GM23338 (cell line): ENCODE results near the gene SLC66A2. TPM values are rescaled to one million over a fixed set of nuclear protein-coding genes. Genes with fewer than 3 reads are reported as not detected.

Experiments
- ATAC-seq: fragments of 200-7000 bp; cut with Tn5 transposase; 3 replicates; pipeline ENCODE4 v1.9.1; 2020
- DNase-seq: peaks from one replicate; pipeline ENCODE4 v3.0.0-alpha.2; 2015; ENCODE audit warnings: low spot score
- H2AFZ ChIP-seq: fragments of 200-600 bp; sonication (generic); 2 replicates; pipeline ENCODE4 v1.8.0; 2016; ENCODE audit warnings: antibody characterized with exemption, mild to moderate bottlenecking, moderate library complexity
- H3F3A ChIP-seq: fragments of 200-600 bp; sonication (generic); replicated peaks from 2 replicates; pipeline ENCODE4 v1.8.0; 2017; ENCODE audit warnings: antibody characterized with exemption, mixed run types, low read depth
- H3K27ac ChIP-seq: fragments of 200-600 bp; sonication (generic); 2 replicates; pipeline ENCODE4 v1.6.1; 2016; ENCODE audit warnings: low read depth
- H3K27me3 ChIP-seq: fragments of 200-600 bp; sonication (generic); 2 replicates; pipeline ENCODE4 v1.8.0; 2016; ENCODE audit warnings: mild to moderate bottlenecking, mixed run types, moderate library complexity; ENCODE audit not compliant: insufficient read depth
- H3K36me3 ChIP-seq: fragments of 200-600 bp; sonication (generic); 2 replicates; pipeline ENCODE4 v1.8.0; 2016; ENCODE audit warnings: mild to moderate bottlenecking; ENCODE audit not compliant: insufficient read depth
- H3K4me1 ChIP-seq: fragments of 200-600 bp; sonication (generic); 2 replicates; pipeline ENCODE4 v1.8.0; 2016; ENCODE audit warnings: mild to moderate bottlenecking, moderate library complexity; ENCODE audit not compliant: insufficient read depth
- H3K4me2 ChIP-seq: fragments of 200-600 bp; sonication (generic); 2 replicates; pipeline ENCODE4 v1.7.1; 2017; ENCODE audit warnings: mixed run types
- H3K4me3 ChIP-seq: fragments of 200-600 bp; sonication (generic); 2 replicates; pipeline ENCODE4 v1.6.1; 2016; ENCODE audit warnings: mixed run types
- H3K79me2 ChIP-seq: fragments of 200-600 bp; sonication (generic); replicated peaks from 2 replicates; pipeline ENCODE4 v1.8.0; 2017; ENCODE audit warnings: mild to moderate bottlenecking; ENCODE audit not compliant: insufficient read depth
- H3K9me2 ChIP-seq: fragments of 200-600 bp; sonication (generic); 2 replicates; pipeline ENCODE4 v1.8.0; 2017; ENCODE audit not compliant: insufficient read depth
- H4K20me1 ChIP-seq: fragments of 200-600 bp; sonication (generic); replicated peaks from 2 replicates; pipeline ENCODE4 v1.8.0; 2017; ENCODE audit warnings: mild to moderate bottlenecking; ENCODE audit not compliant: insufficient read depth
- H3K27ac Mint-ChIP-seq: 2 replicates; pipeline ENCODE4 v1.8.0; 2020; ENCODE audit warnings: inconsistent platforms, mild to moderate bottlenecking, moderate library complexity, mixed read lengths
- H3K27me3 Mint-ChIP-seq: 3 replicates; pipeline ENCODE4 v1.8.0; 2022; ENCODE audit warnings: low read depth, mild to moderate bottlenecking, moderate library complexity, mixed read lengths, inconsistent platforms; ENCODE audit not compliant: insufficient read depth, poor library complexity
- H3K36me3 Mint-ChIP-seq: 3 replicates; pipeline ENCODE4 v1.8.0; 2021; ENCODE audit warnings: low read depth, mild to moderate bottlenecking, inconsistent platforms, moderate library complexity, mixed read lengths
- H3K4me1 Mint-ChIP-seq: 3 replicates; pipeline ENCODE4 v1.8.0; 2020; ENCODE audit warnings: mild to moderate bottlenecking, inconsistent platforms, mixed read lengths
- H3K4me3 Mint-ChIP-seq: 3 replicates; pipeline ENCODE4 v1.8.0; 2021; ENCODE audit warnings: moderate library complexity, mild to moderate bottlenecking, inconsistent platforms, mixed read lengths
- H3K9me3 Mint-ChIP-seq: 3 replicates; pipeline ENCODE4 v1.8.0; 2020; ENCODE audit warnings: moderate library complexity, mild to moderate bottlenecking, inconsistent platforms, mixed read lengths
- EZH2 ChIP-seq: fragments of 200-600 bp; sonication (generic); IDR thresholded peaks from one replicate; pipeline ENCODE4 v1.8.0; 2017; ENCODE audit warnings: antibody characterized with exemption, mild to moderate bottlenecking, low read depth; ENCODE audit not compliant: unreplicated experiment
- EZH2phosphoT487 ChIP-seq: fragments of 200-600 bp; sonication (generic); IDR thresholded peaks from one replicate; pipeline ENCODE4 v1.8.1; 2018; ENCODE audit warnings: antibody characterized with exemption; ENCODE audit not compliant: unreplicated experiment
- JUNB ChIP-seq: IDR thresholded peaks from one replicate; pipeline ENCODE4 v1.6.1; 2016; ENCODE audit warnings: antibody characterized with exemption; ENCODE audit not compliant: unreplicated experiment
- NANOG ChIP-seq: IDR thresholded peaks from 2 replicates; pipeline ENCODE4 v1.6.1; 2016; ENCODE audit warnings: antibody characterized with exemption, borderline replicate concordance
- POLR2AphosphoS5 ChIP-seq: IDR thresholded peaks from 2 replicates; pipeline ENCODE4 v1.6.1; 2016; ENCODE audit warnings: antibody characterized with exemption, low read depth
- ZNF114 ChIP-seq: fragments of 250-450 bp; sonication (Bioruptor Pico); IDR thresholded peaks from 2 replicates; pipeline ENCODE4 v1.5.0; 2020; ENCODE audit warnings: mild to moderate bottlenecking, moderate library complexity
- ZNF331 ChIP-seq: fragments of 250-450 bp; sonication (Bioruptor Pico); IDR thresholded peaks from 2 replicates; pipeline ENCODE4 v1.5.0; 2020; ENCODE audit warnings: low read depth, mild to moderate bottlenecking, moderate library complexity
- polyA plus RNA-seq: library from polyadenylated mRNA; unstranded; fragments of >200 nt; fragmentation: Nextera tagmentation; extraction: Ambion mirVana; gene quantifications from 2 replicates; pipeline ENCODE4 v1.2.1, GENCODE V29; 2016
- total RNA-seq: library from RNA; depleted of rRNA; stranded (reverse); fragments of >200 nt; shearing (Covaris generic); gene quantifications from 2 replicates; pipeline ENCODE4 v1.2.3, GENCODE V29; 2014
- TF ChIP-seq, protein P1 (sequence below): IDR thresholded peaks from one replicate; pipeline ENCODE4 v1.6.1; 2018; ENCODE audit warnings: antibody characterized with exemption; ENCODE audit not compliant: unreplicated experiment
- TF ChIP-seq, protein P2 (sequence below): IDR thresholded peaks from 2 replicates; pipeline ENCODE4 v1.6.1; 2016; ENCODE audit warnings: antibody characterized with exemption
- TF ChIP-seq, protein P3 (sequence below), 2 experiments: fragments of 200-600 bp in 1 of 2; sonication (generic) in 1 of 2; conservative IDR thresholded peaks; 2 replicates each; pipeline versions ENCODE4 v1.5.1 to v1.6.1; 2016 to 2017; ENCODE audit warnings: antibody characterized with exemption in 2 of 2, low read depth in 2 of 2, mild to moderate bottlenecking in 2 of 2, moderate library complexity in 1 of 2

Gene SLC66A2
- total and polyA plus RNA-seq, 2 experiments from 2014 or later, result 4.0 to 18.1 TPM

DNA sequence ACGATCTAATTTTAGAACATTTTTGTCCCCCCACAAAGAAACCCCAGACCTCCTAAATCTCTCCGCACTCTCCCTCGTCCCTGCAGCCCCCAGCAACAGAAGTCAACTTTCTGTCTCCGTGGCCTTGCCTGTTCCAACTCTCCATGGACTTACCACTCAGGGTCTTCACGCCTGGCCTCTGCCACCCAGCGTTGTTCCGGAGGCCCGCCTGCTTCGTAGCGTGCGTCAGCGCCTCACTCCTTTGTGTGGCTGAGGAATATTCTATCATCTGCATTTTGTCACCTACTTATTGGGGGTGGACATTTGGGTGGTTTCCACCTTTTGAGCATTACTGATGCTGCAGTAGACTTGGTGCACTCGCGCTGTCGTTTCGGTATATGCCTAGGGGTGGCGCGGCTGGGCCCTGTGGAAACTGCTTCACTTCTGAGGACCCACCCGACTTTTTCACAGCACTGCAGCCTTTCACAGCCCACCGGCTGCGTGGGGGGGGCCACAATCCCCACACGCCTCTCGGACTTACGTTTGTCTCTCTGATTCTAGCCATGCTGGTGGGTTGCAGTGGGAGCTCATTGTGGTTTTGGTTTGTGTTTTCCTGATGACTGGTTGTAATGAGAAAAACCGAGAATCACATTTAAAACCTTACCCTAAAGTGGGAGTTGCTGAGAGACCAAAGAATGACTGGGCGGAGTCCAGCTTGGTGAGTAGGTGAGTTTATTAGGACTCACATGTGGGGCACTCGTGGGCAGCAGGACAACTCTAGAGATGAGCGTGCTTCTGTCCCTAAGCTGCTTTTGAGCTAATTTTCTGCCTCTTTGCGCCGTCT, 11.6 kb upstream of the SLC66A2 start:
- H3K27ac Mint-ChIP-seq, result no peak overlapping the region
- H2AFZ ChIP-seq, result no peak overlapping the region

DNA sequence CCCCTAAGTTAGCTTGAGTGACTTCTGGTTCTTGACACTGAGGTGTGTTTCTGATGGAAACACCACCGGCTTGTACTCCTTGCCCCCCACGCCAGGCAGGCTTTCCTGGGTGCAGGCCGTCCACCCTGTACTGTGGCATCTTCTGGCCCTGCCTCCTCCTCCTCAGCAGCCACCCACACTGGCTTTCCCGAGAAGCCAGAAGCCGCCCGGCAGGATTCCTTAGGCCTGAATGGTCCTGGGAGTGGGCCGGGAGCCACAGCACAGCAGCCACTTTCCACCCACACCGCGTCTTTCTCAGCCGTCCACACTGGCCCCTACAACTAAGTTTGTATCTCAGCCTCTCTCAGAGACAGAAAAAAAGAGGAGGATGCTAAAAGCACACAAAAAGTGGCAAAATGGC, 10.9 kb upstream of the SLC66A2 start:
- H3K4me2 ChIP-seq, result no peak overlapping the region
- no peaks in the 10 kb centered on the region for H3K36me3 ChIP-seq
- H3K9me2 ChIP-seq, result no peaks in the 10 kb centered on the region
- H3K27me3 ChIP-seq, result peaks cover 80% of the 10 kb centered on the region
- Mint-ChIP-seq H3K27me3 (peaks cover 65% of the 10 kb centered on the region), H3K27ac (no peak overlapping the region), H3K36me3 (no peaks in the 10 kb centered on the region), H3K4me3 (no peak overlapping the region), H3K4me1 (peaks cover 27% of the 10 kb centered on the region), H3K9me3 (no peaks in the 10 kb centered on the region; the same call in 1 of the 3 replicates)
- peaks cover 25% of the 10 kb centered on the region for H3K4me1 ChIP-seq
- no peak for DNase-seq
- no peak overlapping the region for H3K4me3 ChIP-seq
- TF ChIP-seq EZH2, result no peak
- TF ChIP-seq, protein P1, sequence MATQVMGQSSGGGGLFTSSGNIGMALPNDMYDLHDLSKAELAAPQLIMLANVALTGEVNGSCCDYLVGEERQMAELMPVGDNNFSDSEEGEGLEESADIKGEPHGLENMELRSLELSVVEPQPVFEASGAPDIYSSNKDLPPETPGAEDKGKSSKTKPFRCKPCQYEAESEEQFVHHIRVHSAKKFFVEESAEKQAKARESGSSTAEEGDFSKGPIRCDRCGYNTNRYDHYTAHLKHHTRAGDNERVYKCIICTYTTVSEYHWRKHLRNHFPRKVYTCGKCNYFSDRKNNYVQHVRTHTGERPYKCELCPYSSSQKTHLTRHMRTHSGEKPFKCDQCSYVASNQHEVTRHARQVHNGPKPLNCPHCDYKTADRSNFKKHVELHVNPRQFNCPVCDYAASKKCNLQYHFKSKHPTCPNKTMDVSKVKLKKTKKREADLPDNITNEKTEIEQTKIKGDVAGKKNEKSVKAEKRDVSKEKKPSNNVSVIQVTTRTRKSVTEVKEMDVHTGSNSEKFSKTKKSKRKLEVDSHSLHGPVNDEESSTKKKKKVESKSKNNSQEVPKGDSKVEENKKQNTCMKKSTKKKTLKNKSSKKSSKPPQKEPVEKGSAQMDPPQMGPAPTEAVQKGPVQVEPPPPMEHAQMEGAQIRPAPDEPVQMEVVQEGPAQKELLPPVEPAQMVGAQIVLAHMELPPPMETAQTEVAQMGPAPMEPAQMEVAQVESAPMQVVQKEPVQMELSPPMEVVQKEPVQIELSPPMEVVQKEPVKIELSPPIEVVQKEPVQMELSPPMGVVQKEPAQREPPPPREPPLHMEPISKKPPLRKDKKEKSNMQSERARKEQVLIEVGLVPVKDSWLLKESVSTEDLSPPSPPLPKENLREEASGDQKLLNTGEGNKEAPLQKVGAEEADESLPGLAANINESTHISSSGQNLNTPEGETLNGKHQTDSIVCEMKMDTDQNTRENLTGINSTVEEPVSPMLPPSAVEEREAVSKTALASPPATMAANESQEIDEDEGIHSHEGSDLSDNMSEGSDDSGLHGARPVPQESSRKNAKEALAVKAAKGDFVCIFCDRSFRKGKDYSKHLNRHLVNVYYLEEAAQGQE, result no peak
- TF ChIP-seq JUNB, result no peak
- TF ChIP-seq, protein P2, sequence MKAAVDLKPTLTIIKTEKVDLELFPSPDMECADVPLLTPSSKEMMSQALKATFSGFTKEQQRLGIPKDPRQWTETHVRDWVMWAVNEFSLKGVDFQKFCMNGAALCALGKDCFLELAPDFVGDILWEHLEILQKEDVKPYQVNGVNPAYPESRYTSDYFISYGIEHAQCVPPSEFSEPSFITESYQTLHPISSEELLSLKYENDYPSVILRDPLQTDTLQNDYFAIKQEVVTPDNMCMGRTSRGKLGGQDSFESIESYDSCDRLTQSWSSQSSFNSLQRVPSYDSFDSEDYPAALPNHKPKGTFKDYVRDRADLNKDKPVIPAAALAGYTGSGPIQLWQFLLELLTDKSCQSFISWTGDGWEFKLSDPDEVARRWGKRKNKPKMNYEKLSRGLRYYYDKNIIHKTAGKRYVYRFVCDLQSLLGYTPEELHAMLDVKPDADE, result no peak
- no peak for TF ChIP-seq NANOG
- TF ChIP-seq ZNF331 (CRISPR knock-in tag), result no peak
- TF ChIP-seq, protein P3, sequence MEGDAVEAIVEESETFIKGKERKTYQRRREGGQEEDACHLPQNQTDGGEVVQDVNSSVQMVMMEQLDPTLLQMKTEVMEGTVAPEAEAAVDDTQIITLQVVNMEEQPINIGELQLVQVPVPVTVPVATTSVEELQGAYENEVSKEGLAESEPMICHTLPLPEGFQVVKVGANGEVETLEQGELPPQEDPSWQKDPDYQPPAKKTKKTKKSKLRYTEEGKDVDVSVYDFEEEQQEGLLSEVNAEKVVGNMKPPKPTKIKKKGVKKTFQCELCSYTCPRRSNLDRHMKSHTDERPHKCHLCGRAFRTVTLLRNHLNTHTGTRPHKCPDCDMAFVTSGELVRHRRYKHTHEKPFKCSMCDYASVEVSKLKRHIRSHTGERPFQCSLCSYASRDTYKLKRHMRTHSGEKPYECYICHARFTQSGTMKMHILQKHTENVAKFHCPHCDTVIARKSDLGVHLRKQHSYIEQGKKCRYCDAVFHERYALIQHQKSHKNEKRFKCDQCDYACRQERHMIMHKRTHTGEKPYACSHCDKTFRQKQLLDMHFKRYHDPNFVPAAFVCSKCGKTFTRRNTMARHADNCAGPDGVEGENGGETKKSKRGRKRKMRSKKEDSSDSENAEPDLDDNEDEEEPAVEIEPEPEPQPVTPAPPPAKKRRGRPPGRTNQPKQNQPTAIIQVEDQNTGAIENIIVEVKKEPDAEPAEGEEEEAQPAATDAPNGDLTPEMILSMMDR (conservative IDR thresholded peaks at IDR 0.05; ENCODE audit: low read depth in 2 of 2), result no peak
- TF ChIP-seq ZNF114 (CRISPR knock-in tag), result no peak
- peaks cover 7% of the 10 kb centered on the region; the same call in 1 of the 2 replicates for H3F3A ChIP-seq
- no peak for ATAC-seq
- H2AFZ ChIP-seq, result no peak overlapping the region
- peaks cover 7% of the 10 kb centered on the region for H4K20me1 ChIP-seq
- 0 out of 2 replicates have a peak, but pooled peaks cover 3% of the 10 kb centered on the region for H3K79me2 ChIP-seq
- H3K27ac ChIP-seq, result no peak overlapping the region

More for the DNA sequence above, 11.6 kb upstream of the SLC66A2 start:
- H3K9me3 Mint-ChIP-seq, result no peaks in the 10 kb centered on the region; the same call in 1 of the 3 replicates
- DNase-seq (no peak), ATAC-seq (no peak)
- H3K4me2 ChIP-seq, result no peak overlapping the region
- H3F3A ChIP-seq, result peaks cover 7% of the 10 kb centered on the region; the same call in 1 of the 2 replicates
- H3K27ac ChIP-seq, result no peak overlapping the region
- peaks cover 75% of the 10 kb centered on the region for H3K27me3 ChIP-seq
- peaks cover 27% of the 10 kb centered on the region for H3K4me1 Mint-ChIP-seq
- peaks cover 60% of the 10 kb centered on the region for H3K27me3 Mint-ChIP-seq
- peaks cover 25% of the 10 kb centered on the region for H3K4me1 ChIP-seq
- peaks cover 10% of the 10 kb centered on the region for H4K20me1 ChIP-seq
- TF ChIP-seq, protein P3 (conservative IDR thresholded peaks at IDR 0.05; ENCODE audit: low read depth in 2 of 2), result peak in 1 of 2 experiments; percentile 12; a peak in 2 of 4 replicates
- TF ChIP-seq EZH2phosphoT487 (no peak), POLR2AphosphoS5 (no peak), ZNF114 (CRISPR knock-in tag) (no peak)
- H3K36me3 ChIP-seq, result no peaks in the 10 kb centered on the region
- no peak overlapping the region for H3K4me3 ChIP-seq
- peak overlapping the region; percentile 51; the same call in 2 of the 3 replicates for H3K4me3 Mint-ChIP-seq
- H3K36me3 Mint-ChIP-seq, result no peaks in the 10 kb centered on the region
- no peaks in the 10 kb centered on the region for H3K9me2 ChIP-seq
- H3K79me2 ChIP-seq, result 0 out of 2 replicates have a peak, but pooled peaks cover 5% of the 10 kb centered on the region
